ENCODE data around the gene GPNMB.

DNA sequence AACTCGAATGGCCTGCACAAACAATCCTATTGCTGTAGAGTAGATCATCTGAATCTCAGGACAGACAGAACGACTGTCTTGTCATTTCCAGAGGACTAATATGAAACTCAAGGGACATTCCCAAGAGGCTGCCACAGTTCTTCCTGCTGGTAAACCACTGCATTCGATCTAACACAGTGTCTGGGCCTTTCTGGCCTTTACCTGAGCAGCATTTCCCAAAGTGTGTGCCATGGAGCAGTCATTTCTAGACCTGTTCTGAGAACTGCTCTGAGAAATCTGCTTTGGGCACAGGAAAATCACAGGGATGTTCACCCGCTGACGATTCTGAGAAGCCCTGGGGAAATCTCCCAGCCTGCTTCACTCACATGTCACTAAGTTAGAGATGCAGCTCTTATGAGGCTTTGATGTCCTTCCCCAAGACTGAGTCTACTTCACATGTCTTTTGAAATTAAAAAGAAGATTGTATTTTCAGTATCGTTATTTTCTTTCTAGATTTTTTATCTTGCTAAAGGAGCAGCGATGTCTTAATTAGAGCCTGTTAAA is 18.4 kb downstream of the GPNMB start:
- TF ChIP-seq, protein P1, sequence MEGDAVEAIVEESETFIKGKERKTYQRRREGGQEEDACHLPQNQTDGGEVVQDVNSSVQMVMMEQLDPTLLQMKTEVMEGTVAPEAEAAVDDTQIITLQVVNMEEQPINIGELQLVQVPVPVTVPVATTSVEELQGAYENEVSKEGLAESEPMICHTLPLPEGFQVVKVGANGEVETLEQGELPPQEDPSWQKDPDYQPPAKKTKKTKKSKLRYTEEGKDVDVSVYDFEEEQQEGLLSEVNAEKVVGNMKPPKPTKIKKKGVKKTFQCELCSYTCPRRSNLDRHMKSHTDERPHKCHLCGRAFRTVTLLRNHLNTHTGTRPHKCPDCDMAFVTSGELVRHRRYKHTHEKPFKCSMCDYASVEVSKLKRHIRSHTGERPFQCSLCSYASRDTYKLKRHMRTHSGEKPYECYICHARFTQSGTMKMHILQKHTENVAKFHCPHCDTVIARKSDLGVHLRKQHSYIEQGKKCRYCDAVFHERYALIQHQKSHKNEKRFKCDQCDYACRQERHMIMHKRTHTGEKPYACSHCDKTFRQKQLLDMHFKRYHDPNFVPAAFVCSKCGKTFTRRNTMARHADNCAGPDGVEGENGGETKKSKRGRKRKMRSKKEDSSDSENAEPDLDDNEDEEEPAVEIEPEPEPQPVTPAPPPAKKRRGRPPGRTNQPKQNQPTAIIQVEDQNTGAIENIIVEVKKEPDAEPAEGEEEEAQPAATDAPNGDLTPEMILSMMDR (IDR thresholded peaks at IDR 0.05), result no peak
- no peak for TF ChIP-seq POLR2A (IDR thresholded peaks at IDR 0.05)
